Activated CD8-positive, alpha-beta memory T cell treated with anti-CD3 and anti-CD28 coated beads, Interleukin-2, amount 50 U/mL, for 24 hours (primary cell): Measurements from ENCODE around the gene EHD4.

Experiments used
- DNase-seq: peaks from one replicate; pipeline ENCODE4 v3.0.0-alpha.2; 2020; ENCODE audit errors: extremely low read depth

EHD4 gene

DNA sequence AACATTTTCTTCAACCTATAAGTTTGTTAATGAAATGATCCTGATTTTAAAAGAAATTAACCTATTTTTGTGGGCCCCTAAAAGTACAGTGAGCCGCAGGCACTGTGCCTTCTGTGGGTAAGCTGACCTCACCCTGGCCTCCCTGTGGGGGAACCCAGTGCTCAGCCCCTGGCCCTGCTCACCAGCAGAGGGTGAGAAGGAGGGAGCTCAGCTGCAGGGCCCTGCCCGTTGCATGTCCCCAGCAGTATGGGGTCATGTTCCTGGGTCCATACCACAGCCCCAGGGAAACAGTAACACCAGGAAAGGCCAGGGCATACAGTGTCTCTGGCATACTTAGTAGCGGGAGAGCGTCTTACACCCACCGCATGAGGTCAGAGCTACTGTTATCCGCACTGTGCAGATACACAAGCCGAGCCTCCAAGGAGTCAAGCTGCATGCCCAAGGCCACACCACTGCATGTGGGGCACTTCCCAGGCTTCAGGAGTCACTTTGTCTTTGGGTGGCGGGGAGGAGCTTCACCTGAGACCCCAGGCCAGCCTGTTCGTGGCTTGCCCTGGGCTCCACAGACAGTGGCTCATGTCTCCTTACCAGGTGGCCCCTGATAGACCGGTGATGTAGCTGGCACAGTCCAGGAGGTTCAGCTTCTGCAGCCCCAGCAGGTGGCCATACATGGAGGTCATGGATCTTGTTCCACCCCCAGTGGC is 22.6 kb upstream of the EHD4 start:
- DNase-seq = no peak

DNA sequence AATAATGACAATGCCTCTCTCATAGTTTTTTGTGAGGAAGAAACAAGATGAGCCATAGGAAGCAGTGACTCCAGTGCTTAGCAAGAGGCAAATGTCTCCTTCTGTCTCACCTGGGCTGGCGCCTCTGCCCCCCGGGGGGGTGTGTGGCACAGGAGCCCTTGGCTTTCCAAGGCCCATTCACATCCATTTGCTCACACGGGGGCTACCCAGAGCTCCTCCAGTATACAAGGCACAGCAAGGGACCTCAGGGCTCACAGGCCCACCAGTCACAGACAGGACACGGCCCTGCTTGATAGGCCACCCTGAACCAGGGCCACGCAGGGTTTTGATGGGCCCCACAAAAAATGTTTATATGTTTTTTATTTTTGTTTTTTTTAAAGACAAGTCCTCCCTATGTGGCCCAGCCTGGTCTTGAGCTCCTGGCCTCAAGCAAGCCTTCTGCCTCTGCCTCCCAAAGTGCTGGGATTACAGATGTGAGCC is 21.9 kb upstream of the EHD4 start:
- DNase-seq = no peak

DNA sequence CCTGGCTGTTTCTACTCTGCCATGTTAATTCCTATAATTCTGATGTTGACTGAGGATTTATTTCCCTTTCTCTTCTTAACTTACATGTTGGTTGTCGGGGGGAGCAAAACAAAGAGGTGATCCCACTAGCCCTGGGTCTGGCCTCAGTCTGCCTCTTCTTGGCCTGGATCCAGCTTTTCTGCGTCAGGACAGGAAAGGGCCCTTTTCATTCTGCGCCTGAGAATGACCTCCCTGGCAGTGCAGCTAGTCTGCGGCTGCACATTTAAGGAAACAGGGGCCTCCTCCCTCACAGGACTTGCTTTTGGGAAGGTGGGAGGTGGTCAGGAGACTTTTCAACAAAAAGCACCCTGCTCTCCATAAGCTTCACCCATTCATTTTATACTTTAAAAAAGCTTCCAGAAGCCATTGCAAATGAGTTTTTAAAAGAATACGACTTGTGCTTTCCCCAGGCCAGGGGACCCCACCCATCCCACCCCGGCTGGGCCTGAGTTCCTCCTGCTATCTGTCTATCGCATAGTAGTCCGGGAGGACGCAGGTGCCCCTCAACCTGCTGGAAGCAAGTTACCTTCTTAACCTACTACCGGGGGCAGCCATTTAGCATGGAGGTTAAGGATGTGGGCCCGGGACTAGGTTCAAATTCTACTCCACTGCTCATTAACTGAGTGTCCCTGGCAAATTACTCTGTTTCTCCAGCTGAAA is 21.3 kb upstream of the EHD4 start:
- no peak for DNase-seq

DNA sequence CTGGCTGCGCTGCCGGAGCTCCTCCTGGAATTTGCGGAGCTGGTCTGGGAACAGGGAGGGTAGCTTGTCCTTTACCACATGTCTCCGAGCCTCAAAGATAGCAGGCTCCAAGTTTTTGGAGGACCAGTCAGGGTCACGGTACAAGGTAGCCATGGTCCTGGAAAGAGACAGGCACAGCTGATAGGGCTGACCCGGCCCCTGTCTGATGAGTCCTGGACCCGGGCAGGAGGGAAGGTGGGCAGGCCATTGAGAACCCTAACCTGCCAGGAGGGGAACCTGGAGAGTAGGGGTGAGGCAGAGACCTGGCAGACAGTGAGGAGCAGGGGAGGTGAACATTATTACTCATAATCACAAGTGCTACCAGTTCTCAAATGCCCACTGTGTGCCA is 20.4 kb upstream of the EHD4 start:
- DNase-seq = no peak

DNA sequence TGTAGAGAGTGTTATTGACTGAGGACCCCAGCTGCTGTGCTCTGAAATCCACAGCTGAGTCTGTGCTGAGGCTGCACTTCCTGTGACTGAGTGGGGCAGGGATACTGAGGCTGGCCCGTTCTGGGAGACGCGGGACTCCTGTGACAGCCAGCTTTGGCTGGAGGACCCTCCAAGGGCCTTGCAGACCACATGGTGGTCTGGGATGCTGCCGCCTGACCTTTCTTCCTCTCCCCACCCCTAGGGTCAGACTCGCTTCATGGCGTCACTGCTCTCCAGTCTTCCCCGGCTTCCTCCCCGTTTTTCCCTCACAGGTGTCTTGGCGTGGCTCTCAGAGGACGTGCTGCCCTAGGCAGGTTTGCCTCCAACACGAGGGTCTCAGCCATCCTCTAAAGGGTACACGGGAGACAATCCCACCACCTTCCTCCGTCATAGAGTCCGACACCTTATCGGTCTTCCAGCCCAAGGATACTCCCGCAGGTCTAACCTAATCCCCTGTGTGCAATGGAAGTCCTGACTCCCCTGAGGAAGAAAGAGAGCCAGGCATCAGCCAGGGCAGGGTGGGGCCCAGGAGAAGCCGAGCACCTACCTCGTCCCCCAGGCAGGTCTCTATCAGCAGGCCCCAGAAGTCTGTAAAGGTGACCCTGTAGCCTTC is 19.9 kb upstream of the EHD4 start:
- DNase-seq = no peak

DNA sequence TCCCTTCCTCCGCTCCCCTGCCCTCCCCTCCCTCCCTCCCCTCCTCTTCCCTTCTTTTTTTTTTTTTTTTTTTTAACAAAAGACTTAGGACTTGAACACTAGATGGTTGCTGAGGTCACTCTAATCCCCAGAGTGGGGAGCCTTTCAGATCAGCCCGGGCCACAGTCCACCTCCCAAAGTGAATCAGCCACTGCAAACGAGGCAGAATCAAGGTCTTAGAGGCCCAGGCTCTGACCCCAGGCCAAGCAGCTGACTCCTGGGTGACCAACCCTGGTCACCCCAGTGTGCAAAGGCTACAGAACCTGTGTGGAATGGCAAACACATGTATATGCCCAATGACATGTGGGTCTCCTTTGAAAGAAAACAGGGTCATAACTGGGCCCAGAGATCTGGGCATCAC is 18.3 kb upstream of the EHD4 start:
- DNase-seq = no peak

DNA sequence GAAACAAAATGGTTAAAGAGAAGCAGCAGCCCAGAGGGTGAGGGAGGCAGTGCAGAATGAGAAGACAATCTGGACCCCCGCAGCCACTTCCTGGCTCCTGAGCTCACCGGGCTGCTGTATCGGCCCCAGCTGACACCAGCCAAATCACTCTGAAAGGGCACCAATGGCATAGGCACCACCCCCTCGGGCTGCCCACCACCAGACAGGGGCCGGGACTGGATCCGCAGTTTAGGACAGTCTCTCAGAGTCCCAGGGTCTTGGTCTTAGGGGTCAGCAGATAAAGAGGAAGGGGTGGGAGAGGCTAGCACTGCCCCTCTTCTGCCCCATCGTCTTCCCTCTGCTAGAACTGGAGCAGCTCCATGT is 17.9 kb upstream of the EHD4 start:
- DNase-seq = no peak

DNA sequence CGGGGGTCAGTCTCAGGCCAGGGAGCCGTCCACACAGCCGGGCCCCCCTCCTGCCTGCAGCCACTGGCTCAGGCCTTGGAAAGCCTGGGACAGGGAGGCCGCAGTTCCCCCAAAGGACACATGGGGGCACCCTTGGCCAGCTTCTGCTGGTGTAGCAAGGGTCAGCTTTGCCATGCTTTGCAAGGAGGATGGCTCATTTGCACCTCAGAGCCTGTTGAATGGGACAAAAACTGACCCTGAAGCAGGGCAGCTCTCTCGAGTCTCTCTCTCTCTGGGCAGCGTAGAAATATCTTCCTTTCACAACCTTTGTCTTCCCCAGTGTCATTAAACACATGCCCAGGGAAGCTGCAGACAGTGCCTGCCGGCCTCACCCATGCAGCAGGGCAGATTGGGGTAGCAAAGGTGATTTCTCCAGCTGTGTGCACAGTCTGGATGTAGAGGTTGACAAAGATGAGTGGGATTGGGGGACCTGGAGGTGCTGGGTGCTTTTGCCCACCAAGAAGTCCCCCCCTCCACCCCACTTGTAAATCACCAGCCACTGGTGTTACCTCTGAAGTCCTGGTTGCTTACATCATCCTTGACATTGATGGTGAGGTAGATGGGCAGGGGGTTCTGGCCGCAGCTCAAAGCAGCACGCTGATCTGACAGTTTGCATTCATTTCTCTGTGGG is 17.4 kb upstream of the EHD4 start:
- peak; percentile 64 for DNase-seq

DNA sequence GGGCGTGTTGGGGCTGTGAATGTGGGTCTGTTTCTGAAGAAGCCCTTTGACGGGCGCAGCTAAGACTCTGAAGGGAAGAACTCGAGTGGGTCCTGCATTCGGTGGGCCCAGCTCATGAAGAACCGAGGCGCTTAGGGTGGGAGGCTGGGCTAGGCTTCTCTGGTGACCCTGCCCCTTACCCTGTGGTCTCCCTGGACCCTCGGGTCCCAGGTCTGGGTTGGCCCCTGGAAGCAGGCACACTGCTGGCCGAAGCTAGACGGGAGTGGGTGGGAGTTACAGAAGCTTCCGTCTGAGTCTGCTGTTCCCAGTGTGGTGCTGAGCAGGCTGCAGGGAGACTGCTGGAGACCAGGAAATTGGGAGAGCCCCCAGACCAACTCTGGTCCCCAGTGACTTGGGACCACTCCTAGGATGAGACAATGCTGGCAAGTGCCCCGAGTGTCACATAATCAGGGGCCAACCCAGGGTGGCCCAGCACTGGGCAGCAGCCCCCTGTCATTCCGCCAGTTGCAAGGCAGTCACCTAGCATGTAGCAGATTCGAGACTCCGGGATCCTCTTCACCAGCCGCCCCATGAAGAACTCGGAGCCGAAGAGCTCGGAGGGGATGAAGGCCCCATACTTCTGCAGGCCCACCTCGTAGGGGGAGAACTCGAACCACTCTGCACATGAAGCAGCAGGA is 16.7 kb upstream of the EHD4 start:
- no peak for DNase-seq

DNA sequence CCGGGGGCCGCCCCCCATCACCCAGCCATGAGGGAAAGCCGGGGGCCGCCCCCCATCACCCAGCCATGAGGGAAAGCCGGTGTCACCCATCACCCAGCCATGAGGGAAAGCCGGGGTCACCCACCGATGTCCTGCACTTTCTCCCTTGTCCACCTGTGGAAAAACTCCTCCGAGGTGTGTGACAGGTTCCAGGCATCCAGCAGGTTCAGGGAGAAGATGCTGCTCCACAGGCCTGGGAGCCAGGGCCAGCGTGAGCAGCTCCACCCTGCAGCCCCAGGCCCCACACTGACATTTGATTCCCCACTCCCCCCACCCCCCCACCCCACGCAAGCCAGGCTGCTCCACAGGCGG is 15.5 kb upstream of the EHD4 start:
- no peak for DNase-seq

DNA sequence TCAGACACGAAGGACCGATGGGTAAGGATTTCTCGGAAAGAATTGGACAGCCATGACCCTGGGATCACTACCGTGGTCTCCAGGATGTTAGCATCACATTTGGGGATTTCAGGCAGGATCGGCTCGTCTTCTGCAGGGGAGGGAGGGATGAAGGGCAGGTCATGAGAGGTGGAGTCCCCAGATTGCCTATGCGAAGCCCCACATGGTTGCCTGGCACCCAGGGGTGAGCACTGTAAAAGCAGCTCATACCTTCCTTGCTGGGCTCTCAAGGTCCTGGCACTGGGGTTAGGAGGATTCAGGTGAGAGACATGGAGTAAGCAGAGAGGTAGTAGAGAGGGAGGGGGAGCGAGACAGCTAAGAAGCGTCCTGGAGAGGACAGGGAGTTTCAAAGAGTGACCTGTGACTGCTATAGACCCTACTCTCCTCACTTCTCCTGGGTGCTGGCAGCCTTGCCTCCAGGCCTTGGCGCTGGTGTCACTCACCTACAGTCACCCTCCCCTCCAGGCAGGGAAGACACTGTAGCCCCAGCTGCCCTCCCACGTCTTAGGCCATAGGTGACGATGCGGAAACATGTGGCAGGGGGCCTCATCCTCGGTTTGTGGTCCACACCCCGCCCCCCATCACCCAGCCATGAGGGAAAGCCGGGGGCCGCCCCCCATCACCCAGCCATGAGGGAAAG is 15.0 kb upstream of the EHD4 start:
- DNase-seq = no peak

DNA sequence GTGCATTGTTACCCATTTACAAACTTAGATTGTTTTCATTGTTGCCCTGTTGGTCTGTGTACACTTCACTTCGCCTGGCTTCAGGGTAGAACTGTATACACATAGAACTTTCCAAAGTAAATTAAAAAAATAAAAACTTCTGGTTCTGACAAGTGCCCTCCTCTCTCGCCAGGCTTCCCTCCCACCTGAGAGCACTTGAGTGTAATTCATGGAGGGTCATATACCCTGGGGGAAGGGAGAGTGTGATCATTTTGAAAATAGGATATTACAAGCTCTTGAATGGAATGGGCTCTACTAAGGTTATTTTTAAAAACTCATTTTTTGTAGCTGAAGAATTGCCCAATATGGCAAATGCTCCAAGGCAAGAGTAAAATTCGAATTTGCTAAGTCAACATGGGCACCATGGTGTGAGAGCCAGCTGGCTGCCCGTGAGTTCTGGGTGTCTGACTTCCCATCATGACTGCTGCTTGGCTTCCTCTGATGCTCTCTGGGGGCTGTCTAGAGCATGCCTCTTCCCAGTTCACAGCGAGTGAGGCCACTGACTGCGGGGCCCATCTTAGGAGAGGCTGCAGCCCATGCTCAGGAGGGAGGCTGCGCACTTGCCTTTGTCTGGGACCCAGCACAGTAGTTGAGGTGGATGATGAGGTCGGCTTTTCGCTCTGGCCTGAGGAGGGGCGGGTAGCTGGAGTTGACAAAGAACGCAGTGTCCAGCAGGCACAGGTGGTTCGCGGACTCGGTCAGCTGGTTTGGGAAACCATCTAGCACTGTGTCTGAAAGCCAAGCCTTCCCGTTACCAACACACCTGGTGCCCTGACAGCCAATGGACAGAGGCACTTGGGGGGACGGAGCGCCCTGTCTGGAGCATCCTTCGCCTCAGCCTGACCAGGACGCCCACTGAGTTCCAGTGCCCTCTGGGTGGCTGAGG is 13.1 kb upstream of the EHD4 start:
- no peak for DNase-seq

DNA sequence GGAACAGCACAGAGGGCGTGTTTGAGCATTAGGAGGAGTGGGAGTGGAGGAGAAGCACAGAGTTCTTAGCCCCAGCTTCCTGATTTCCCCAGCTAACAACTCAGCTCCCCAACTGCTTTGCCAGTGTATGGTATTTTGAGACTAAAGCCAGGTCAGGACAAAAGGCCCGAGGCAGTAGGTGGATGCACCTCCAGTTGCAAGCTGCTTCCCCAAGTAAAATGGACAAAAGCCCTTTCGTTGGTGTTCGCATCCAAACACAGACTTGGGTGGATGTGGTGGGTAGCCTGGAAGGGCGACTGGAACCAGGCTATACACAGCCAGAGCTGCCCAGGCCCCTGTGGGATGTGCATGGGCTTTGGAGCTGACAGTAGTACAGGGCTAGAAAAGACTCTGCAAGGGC is 12.3 kb upstream of the EHD4 start:
- no peak for DNase-seq

DNA sequence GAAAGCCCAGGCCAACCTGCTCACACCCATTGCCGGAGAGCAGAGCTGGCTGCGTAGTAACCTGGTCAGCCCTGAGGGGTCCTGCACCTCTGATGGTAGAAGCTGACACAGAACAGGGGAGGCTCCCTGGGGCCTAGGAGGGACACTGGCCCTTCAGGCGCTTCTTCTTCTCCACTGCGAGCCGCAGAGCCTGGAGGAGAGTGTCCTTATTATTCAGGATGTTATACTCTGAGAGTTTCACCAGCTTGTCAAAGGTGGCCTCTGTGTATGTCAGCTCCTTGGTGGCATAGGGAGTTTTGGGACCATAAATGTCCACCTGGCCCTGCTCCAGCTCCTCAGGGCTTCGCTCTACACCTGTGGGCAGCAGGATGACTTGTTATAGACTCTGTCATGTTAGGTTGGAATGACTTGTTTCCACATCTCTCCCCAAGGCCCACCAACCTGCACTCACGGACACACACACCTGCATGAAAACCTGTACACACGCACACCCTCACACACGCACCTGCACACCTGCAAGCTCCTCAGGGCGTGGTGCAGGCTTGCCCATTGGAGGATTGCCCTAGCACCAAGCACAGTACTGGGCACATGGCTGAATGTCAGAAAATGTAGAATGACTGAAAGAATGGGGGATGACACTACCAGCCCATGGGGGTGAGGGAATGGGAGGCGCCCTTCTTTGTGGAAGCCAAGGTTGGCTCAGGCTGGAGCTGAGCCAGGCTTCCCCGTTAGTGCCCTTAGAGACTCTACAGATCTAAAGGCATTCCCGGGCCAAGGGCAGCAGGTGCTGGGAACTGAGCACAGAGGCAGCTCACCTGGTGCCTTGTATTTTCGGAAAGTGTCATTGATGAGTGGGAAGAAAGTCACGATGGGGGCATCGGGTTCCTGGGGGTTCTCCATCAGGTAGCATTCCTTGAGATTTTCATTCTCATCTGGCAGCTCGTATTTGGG is 11.5 kb upstream of the EHD4 start:
- DNase-seq = no peak

DNA sequence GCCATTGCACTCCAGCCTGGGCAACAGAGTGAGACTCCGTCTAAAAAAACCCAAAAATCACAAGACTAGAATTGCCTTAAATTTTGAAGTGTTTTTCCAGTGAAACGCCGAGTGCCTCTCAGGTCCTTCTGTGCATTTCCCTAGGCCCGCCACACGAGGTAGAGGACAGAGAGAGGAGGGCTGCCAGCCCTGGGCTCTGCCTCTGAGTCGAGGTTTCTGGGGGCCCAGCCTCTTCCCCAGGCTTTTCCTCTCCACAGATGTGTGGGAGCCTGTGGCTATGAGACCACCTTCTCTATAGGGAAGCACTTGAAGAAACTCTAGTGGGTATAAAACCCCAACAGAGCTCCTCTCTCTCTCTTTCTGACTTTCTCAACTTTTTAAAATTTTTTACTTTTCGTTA is 10.9 kb upstream of the EHD4 start:
- DNase-seq = no peak

DNA sequence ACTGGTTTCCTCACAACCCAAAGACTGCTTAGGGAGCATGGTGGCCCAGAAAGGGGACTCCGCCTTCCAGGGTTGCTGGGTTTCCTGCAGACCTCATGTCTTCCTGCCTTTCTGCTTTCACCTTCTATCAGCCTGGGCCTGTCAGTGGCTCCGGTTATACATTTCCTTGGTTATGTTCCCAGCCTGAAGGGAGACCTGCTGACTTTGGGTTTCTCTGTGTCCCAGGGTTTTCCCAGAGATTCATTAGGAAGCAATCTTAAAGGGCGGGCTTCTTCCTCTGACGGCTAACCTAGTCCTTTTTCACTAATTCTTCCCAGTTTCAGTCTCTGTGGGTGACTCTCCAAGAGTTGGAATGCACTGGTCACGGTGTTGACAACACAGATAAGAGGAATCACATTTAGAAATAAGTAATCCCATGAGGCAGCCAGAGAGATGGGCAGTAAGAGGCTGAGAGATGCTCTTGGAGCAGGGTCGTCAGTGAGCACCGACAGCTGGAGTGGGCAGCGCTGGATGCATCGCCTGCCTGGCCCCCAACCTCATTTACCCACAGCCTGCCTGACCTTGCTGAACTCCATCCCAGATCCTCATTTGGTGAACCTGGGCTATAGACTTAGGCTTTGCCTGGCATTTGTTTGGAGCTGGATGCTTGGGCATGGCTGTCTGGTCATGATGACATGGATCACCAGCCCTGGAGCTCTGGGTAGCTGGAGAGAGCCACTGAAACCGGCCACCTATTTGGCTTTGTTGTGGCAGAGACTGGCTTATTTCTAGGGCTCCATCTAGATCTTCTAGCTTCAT is 10.0 kb upstream of the EHD4 start:
- DNase-seq = no peak

DNA sequence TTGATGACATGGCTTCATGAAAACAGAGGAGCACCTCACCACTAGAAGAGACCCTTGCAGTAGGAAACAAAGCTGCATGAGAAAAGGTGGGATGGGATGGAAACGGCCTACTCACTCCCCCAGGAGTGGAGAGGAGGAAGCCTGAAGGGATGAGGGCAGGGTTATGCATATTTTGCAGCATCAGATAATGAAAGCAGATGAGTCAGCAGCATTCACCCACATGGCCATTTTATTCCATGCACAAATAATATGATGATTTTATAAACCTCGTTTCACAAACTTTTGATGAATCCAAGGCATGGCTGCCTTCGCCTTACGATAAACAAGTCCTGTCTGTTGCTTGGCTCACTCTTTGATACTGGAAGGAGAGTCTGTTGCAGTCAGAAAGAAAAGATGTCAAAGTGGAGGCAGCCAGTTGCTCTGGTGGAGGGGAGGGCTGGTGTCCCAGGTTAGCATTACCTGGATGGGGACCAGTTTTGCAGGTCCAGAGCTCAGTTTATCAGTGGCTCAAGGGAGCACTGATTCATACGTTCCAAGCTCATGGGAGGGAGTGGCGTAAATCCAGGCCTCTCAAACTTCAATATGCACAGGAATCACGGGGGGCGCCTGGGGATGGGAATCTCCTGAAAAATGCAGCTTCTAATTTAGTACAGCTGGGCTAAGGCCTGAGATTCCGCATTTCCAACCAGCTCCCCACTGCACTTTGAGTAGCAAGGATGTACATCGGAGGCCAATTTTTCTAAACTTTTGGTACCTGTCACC is 9.2 kb upstream of the EHD4 start:
- no peak for DNase-seq
